Activated T-helper 9 cell treated with anti-CD3 and anti-CD28 coated beads, Interleukin-2, amount 50 U/mL, for 16 hours (primary cell): Measurements from ENCODE around the gene PTPRN2.

Experiments
- DNase-seq: peaks from one replicate; pipeline ENCODE4 v3.0.0-alpha.2; 2020; ENCODE audit warnings: low read depth

PTPRN2 gene

GRCh38 chr7:157549612-157550299 lies 1037.9 kb downstream of the PTPRN2 start:
- no peak for DNase-seq

GRCh38 chr7:157548691-157549303 lies 1038.8 kb downstream of the PTPRN2 start:
- DNase-seq: no peak

- DNase-seq: no peak
Observed at GRCh38 chr7:157547611-157548010, 1040.0 kb downstream of the PTPRN2 start.

- no peak for DNase-seq
Observed at GRCh38 chr7:157547102-157547501, 1040.5 kb downstream of the PTPRN2 start.

GRCh38 chr7:157545681-157546060 lies 1042.0 kb downstream of the PTPRN2 start:
- DNase-seq: no peak

- DNase-seq: no peak
Observed at GRCh38 chr7:157544980-157545680, 1042.5 kb downstream of the PTPRN2 start.

GRCh38 chr7:157544226-157544625 lies 1043.4 kb downstream of the PTPRN2 start:
- DNase-seq: no peak

- DNase-seq: no peak
Observed at GRCh38 chr7:157543791-157544190, 1043.8 kb downstream of the PTPRN2 start.

GRCh38 chr7:157543276-157543675 lies 1044.3 kb downstream of the PTPRN2 start:
- DNase-seq: no peak

GRCh38 chr7:157542068-157543021 lies 1045.3 kb downstream of the PTPRN2 start:
- DNase-seq: no peak

- DNase-seq: no peak
Observed at GRCh38 chr7:157541295-157542067, 1046.1 kb downstream of the PTPRN2 start.

GRCh38 chr7:157540606-157541294 lies 1046.9 kb downstream of the PTPRN2 start:
- DNase-seq: no peak

GRCh38 chr7:157540020-157540419 lies 1047.6 kb downstream of the PTPRN2 start:
- no peak for DNase-seq

- DNase-seq: no peak
Observed at GRCh38 chr7:157539521-157539920, 1048.1 kb downstream of the PTPRN2 start.

GRCh38 chr7:157538735-157539134 lies 1048.9 kb downstream of the PTPRN2 start:
- DNase-seq: no peak

- no peak for DNase-seq
Observed at GRCh38 chr7:157538321-157538720, 1049.3 kb downstream of the PTPRN2 start.

GRCh38 chr7:157537056-157537455 lies 1050.6 kb downstream of the PTPRN2 start:
- no peak for DNase-seq

GRCh38 chr7:157532068-157532467 lies 1055.6 kb downstream of the PTPRN2 start:
- DNase-seq: no peak

GRCh38 chr7:157529768-157530560 lies 1057.7 kb downstream of the PTPRN2 start:
- DNase-seq: no peak

- DNase-seq: no peak
Observed at GRCh38 chr7:157528785-157529341, 1058.8 kb downstream of the PTPRN2 start.
